ENCODE data around the gene TEX12. TPM values are rescaled to one million over a fixed set of nuclear protein-coding genes. Genes with fewer than 3 reads are reported as not detected.

TEX12 gene
- total and polyA plus RNA-seq, 2 of the 8 experiments (the other 6 are each of a cell fraction or from before 2014, with no cell fraction given) = not detected

- H3K9me3 ChIP-seq (ENCODE audit: insufficient read depth in 2 of 2, low read depth in 1 of 2, low read length in 1 of 2) = no peaks in the 10 kb centered on the region
- H3K79me1 ChIP-seq (ENCODE audit: low read depth, low read length) = no peaks in the 10 kb centered on the region
- no peak for DNase-seq (ENCODE audit: low read depth in 1 of 2, low spot score in 2 of 2)
- no peak overlapping the region for H2BK120ac ChIP-seq (replicated peaks; ENCODE audit: low read depth, low read length)
- H4K20me1 ChIP-seq (replicated peaks in 1 of 2; ENCODE audit: control insufficient read depth in 1 of 2, insufficient read depth in 2 of 2, low read length in 2 of 2) = no peaks in the 10 kb centered on the region
- H3K9ac ChIP-seq (replicated peaks in 1 of 4; ENCODE audit: extremely low read depth in 1 of 4, low read depth in 3 of 4, low read length in 3 of 4) = no peak overlapping the region
- no peak for TF ChIP-seq JUN (IDR thresholded peaks at IDR 0.05; ENCODE audit: low read depth, low read length)
- TF ChIP-seq CEBPB (IDR thresholded peaks at IDR 0.05; ENCODE audit: low read depth, low read length) = peak; percentile 34; the same call in 1 of the 2 replicates
- H3K4me3 ChIP-seq (ENCODE audit: extremely low read depth in 1 of 4, insufficient read depth in 2 of 4, low read depth in 3 of 4, low read length in 4 of 4) = no peak overlapping the region
- H4K91ac ChIP-seq (replicated peaks; ENCODE audit: insufficient read length, low read length) = no peak overlapping the region
- H3K36me3 ChIP-seq (ENCODE audit: control insufficient read depth in 2 of 4, insufficient read depth in 4 of 4, low read length in 3 of 4) = no peaks in the 10 kb centered on the region
- no peak overlapping the region for H3K27ac ChIP-seq (ENCODE audit: low read depth, low read length)
- H2BK15ac ChIP-seq (ENCODE audit: low read length) = no peak overlapping the region
- no peak overlapping the region for H2BK5ac ChIP-seq (ENCODE audit: low read depth, low read length)
- H3K27me3 ChIP-seq (replicated peaks in 1 of 4; ENCODE audit: control insufficient read depth in 3 of 4, extremely low read depth in 1 of 4, insufficient read depth in 3 of 4, low read length in 3 of 4) = no peaks in the 10 kb centered on the region
- FAIRE-seq = no peak
- H3K14ac ChIP-seq (ENCODE audit: insufficient read length) = no peak overlapping the region
- 86% methylated on average over 3 of the region's 3 CpGs; no CpG with 5 or more reads in 1 of the 2 experiments for WGBS, 2 experiments (ENCODE audit: extremely low coverage in 1 of 2, insufficient coverage in 1 of 2, insufficient read length in 1 of 2, insufficient replicate concordance in 2 of 2, low coverage in 1 of 2, low lambda C conversion rate in 2 of 2, missing lambda C conversion rate in 1 of 2)
- peaks cover 0 to 3% (median 0%) of the 10 kb centered on the region in 4 experiments; a peak in 1 of 7 replicates for H3K4me1 ChIP-seq (replicated peaks in 1 of 4; ENCODE audit: control insufficient read depth in 3 of 4, insufficient read depth in 4 of 4, low read length in 3 of 4)
- H3K4ac ChIP-seq (replicated peaks; ENCODE audit: insufficient read length, low read depth, low read length) = no peak overlapping the region
- H2AK5ac ChIP-seq (ENCODE audit: low read depth, low read length) = no peak overlapping the region
- H2AFZ ChIP-seq (ENCODE audit: low read length) = no peak overlapping the region
- no peaks in the 10 kb centered on the region for H3K23me2 ChIP-seq (ENCODE audit: low read depth, low read length)
- no peak overlapping the region for H4K5ac ChIP-seq (ENCODE audit: insufficient read length, low read depth, low read length)
- CTCF ChIA-PET (ENCODE audit: partially characterized antibody) = interaction anchor here (0.6 to 2.9 kb wide), 6 partner anchors 14 to 1236 kb away, joined by 3 to 17 read pairs (median 4); no protein-coding TSS in a partner anchor
- H3K56ac ChIP-seq (replicated peaks; ENCODE audit: insufficient read length, low read depth, low read length) = no peak overlapping the region
- H2BK12ac ChIP-seq (ENCODE audit: low read depth, low read length) = no peak overlapping the region
- no peak overlapping the region for H2BK20ac ChIP-seq (ENCODE audit: low read length)
- no peak overlapping the region for H3K23ac ChIP-seq (ENCODE audit: insufficient read length)
- H4K8ac ChIP-seq (ENCODE audit: extremely low read depth, insufficient read depth, low read length) = no peak overlapping the region
- H3K18ac ChIP-seq (ENCODE audit: extremely low read depth, low read length) = no peak overlapping the region
- no peak overlapping the region for H3K4me2 ChIP-seq (ENCODE audit: insufficient read depth in 1 of 2, low read depth in 2 of 2, low read length in 2 of 2)
- POLR2A ChIA-PET (ENCODE audit: partially characterized antibody) = interaction anchor here (0.6 kb wide), 2 partner anchors 199 to 436 kb away, joined by 3 read pairs; no protein-coding TSS in a partner anchor
- H3K79me2 ChIP-seq (ENCODE audit: control insufficient read depth in 1 of 2, insufficient read depth in 2 of 2, low read length in 2 of 2) = no peaks in the 10 kb centered on the region
Observed at GRCh38 chr11:112173152-112173551, 6.0 kb downstream of the TEX12 start.
